Liver (tissue), 9 donors: Measurements from ENCODE around the gene RRAGB. TPM values are rescaled to one million over a fixed set of nuclear protein-coding genes. Genes with fewer than 3 reads are reported as not detected.

Experiments used
- DNase-seq: peaks from one replicate; pipeline ENCODE4 v3.0.0-alpha.2; 2017; ENCODE audit warnings: low spot score
- H3K27ac ChIP-seq, 2 donors: one replicate each; pipeline ENCODE4 v1.7.0; 2013; ENCODE audit warnings: inconsistent platforms in 2 of 2, low read length in 2 of 2, control low read depth in 1 of 2, low read depth in 1 of 2, mild to moderate bottlenecking in 1 of 2
- H3K27me3 ChIP-seq, 4 donors: one replicate each; pipeline versions ENCODE4 v1.6.1 to v1.7.0; 2013; ENCODE audit warnings: low read length in 3 of 4, inconsistent platforms in 1 of 4, mild to moderate bottlenecking in 1 of 4, moderate library complexity in 1 of 4; ENCODE audit not compliant: control insufficient read depth in 4 of 4, insufficient read depth in 4 of 4
- H3K36me3 ChIP-seq, 4 donors: one replicate each; pipeline versions ENCODE4 v1.6.1 to v1.7.0; 2013; ENCODE audit warnings: low read length in 3 of 4, mild to moderate bottlenecking in 3 of 4, low read depth in 1 of 4, moderate library complexity in 1 of 4; ENCODE audit not compliant: control insufficient read depth in 4 of 4, insufficient read depth in 3 of 4
- H3K4me1 ChIP-seq, 4 donors: one replicate each; pipeline versions ENCODE4 v1.6.1 to v1.7.0; 2013; ENCODE audit warnings: low read length in 3 of 4, mild to moderate bottlenecking in 3 of 4, moderate library complexity in 1 of 4; ENCODE audit not compliant: control insufficient read depth in 4 of 4, insufficient read depth in 4 of 4
- H3K4me3 ChIP-seq, 3 donors: one replicate each; pipeline versions ENCODE4 v1.6.1 to v1.7.0; 2013; ENCODE audit warnings: low read length in 3 of 3, control low read depth in 1 of 3, low read depth in 1 of 3, mild to moderate bottlenecking in 1 of 3
- H3K9ac ChIP-seq, 2 donors: one replicate each; pipeline ENCODE4 v1.7.0; 2013; ENCODE audit warnings: low read length in 2 of 2, mild to moderate bottlenecking in 2 of 2, moderate library complexity in 2 of 2, control low read depth in 1 of 2, low read depth in 1 of 2
- H3K9me3 ChIP-seq, 4 donors: one replicate each; pipeline versions ENCODE4 v1.6.1 to v1.7.0; 2013; ENCODE audit warnings: low read length in 3 of 4; ENCODE audit not compliant: control insufficient read depth in 4 of 4
- ATF3 ChIP-seq: IDR thresholded peaks from 2 replicates; pipeline ENCODE4 v1.6.1; 2016; ENCODE audit warnings: antibody characterized with exemption
- CTCF ChIP-seq: fragments of 150-350 bp; IDR thresholded peaks from 2 replicates; pipeline ENCODE4 v1.5.1; 2017; ENCODE audit warnings: improper control_type of control experiment, low read depth, low read length; ENCODE audit not compliant: missing input control
- EGR1 ChIP-seq, 2 donors: IDR thresholded peaks; 2 replicates each; pipeline ENCODE4 v1.6.1; 2016 to 2018; ENCODE audit warnings: antibody characterized with exemption in 2 of 2, low read depth in 2 of 2
- FOXA1 ChIP-seq: IDR thresholded peaks from 2 replicates; pipeline ENCODE4 v1.6.1; 2016; ENCODE audit warnings: antibody characterized with exemption
- FOXA2 ChIP-seq: IDR thresholded peaks from 2 replicates; pipeline ENCODE4 v1.6.1; 2016; ENCODE audit warnings: antibody characterized with exemption
- GABPA ChIP-seq, 2 donors: IDR thresholded peaks in 1 of 2; conservative IDR thresholded peaks in 1 of 2; 2 replicates each; pipeline ENCODE4 v1.6.1; 2016; ENCODE audit warnings: antibody characterized with exemption in 2 of 2, mild to moderate bottlenecking in 1 of 2, moderate library complexity in 1 of 2
- HNF4A ChIP-seq, 2 donors: conservative IDR thresholded peaks; 2 replicates each; pipeline ENCODE4 v1.6.1; 2016; ENCODE audit warnings: antibody characterized with exemption in 2 of 2, mild to moderate bottlenecking in 2 of 2
- HNF4G ChIP-seq: IDR thresholded peaks from 2 replicates; pipeline ENCODE4 v1.6.1; 2016; ENCODE audit warnings: antibody characterized with exemption
- JUND ChIP-seq, 2 donors: IDR thresholded peaks; 2 replicates each; pipeline ENCODE4 v1.6.1; 2016; ENCODE audit warnings: antibody characterized with exemption in 2 of 2
- MAX ChIP-seq: IDR thresholded peaks from 2 replicates; pipeline ENCODE4 v1.6.1; 2016; ENCODE audit warnings: antibody characterized with exemption
- NR2F2 ChIP-seq: IDR thresholded peaks from 2 replicates; pipeline ENCODE4 v1.6.1; 2016; ENCODE audit warnings: antibody characterized with exemption
- RAD21 ChIP-seq, 2 donors: IDR thresholded peaks; 2 replicates each; pipeline ENCODE4 v1.6.1; 2016; ENCODE audit warnings: antibody characterized with exemption in 2 of 2, mild to moderate bottlenecking in 2 of 2
- REST ChIP-seq: IDR thresholded peaks from 2 replicates; pipeline ENCODE4 v1.6.1; 2016; ENCODE audit warnings: antibody characterized with exemption, mild to moderate bottlenecking
- RXRA ChIP-seq, 2 donors: IDR thresholded peaks; 2 replicates each; pipeline ENCODE4 v1.6.1; 2017 to 2018; ENCODE audit warnings: antibody characterized with exemption in 2 of 2, mild to moderate bottlenecking in 1 of 2
- SP1 ChIP-seq: IDR thresholded peaks from 2 replicates; pipeline ENCODE4 v1.6.1; 2018; ENCODE audit warnings: antibody characterized with exemption, mild to moderate bottlenecking
- TAF1 ChIP-seq: conservative IDR thresholded peaks from 2 replicates; pipeline ENCODE4 v1.6.1; 2016; ENCODE audit warnings: antibody characterized with exemption, mild to moderate bottlenecking
- YY1 ChIP-seq: IDR thresholded peaks from 2 replicates; pipeline ENCODE4 v1.6.1; 2016; ENCODE audit warnings: antibody characterized with exemption, mild to moderate bottlenecking
- ZBTB33 ChIP-seq: IDR thresholded peaks from 2 replicates; pipeline ENCODE4 v1.6.1; 2016; ENCODE audit warnings: antibody characterized with exemption
- WGBS: extraction: QIAGEN DNeasy Blood & Tissue Kit; methylation state at CpG from one replicate; pipeline ENCODE4 v1.1.7; 2013; 5-methylcytosine and 5-hydroxymethylcytosine counted together
- polyA plus RNA-seq, 2 donors: library from polyadenylated mRNA; stranded (reverse) in 1 of 2; unstranded in 1 of 2; fragments of 200-250 nt in 1 of 2; fragments of >200 nt in 1 of 2; fragmentation: Nextera tagmentation in 1 of 2; extraction: Ambion mirVana in 1 of 2; gene quantifications; one replicate each; pipeline versions ENCODE4 v1.2.1 to v1.2.3, GENCODE V29; 2013 to 2015
- total RNA-seq, 2 donors: library from RNA; depleted of rRNA; stranded (reverse); fragments of >200 nt; gene quantifications; one replicate each; pipeline ENCODE4 v1.2.3, GENCODE V29; 2014
- donor health status: healthy.
- donor health status: healthy.
- donor health status: healthy.
- donor health status: healthy.
- donor health status: healthy.

RRAGB gene
- total and polyA plus RNA-seq, 4 donors: 2.8 to 10.3 (median 8.1) TPM

DNA sequence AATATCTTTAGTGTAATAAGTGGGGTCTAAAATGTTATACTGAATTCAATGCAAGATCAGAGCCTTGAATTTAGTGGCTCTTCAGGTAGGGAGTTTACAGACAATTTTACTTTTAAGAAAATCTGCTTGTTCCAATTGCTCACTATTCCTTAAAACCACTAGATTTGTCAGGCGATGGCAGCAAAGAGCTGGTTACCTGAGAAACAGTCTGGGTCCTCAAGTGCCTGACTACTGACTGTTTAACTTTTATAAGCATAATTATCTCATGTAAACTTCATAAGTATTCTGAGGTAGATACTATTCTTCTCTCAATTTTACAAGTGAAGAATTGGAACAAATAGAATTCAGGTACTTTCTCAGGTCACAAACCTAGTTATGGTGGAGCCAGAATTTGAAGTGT is 84.3 kb downstream of the RRAGB start:
- H3K27me3 ChIP-seq: no peaks in the 10 kb centered on the region
- H3K9ac ChIP-seq: no peak overlapping the region
- H3K36me3 ChIP-seq: no peaks in the 10 kb centered on the region
- no peak for TF ChIP-seq TAF1
- TF ChIP-seq FOXA1: no peak
- no peak for TF ChIP-seq GABPA (IDR thresholded peaks at IDR 0.05 in 1 of 2, conservative IDR thresholded peaks at IDR 0.05 in 1 of 2)
- no peak for TF ChIP-seq RAD21 (IDR thresholded peaks at IDR 0.05)
- TF ChIP-seq HNF4G: no peak
- no peak for TF ChIP-seq SP1
- no peak for TF ChIP-seq MAX
- no peak for TF ChIP-seq NR2F2
- no peak for TF ChIP-seq JUND (IDR thresholded peaks at IDR 0.05)
- TF ChIP-seq HNF4A (conservative IDR thresholded peaks at IDR 0.05): no peak
- TF ChIP-seq EGR1 (IDR thresholded peaks at IDR 0.05; ENCODE audit: low read depth in 2 of 2): no peak
- no peak for TF ChIP-seq CTCF
- TF ChIP-seq ZBTB33: no peak
- no peak for TF ChIP-seq ATF3
- TF ChIP-seq REST: no peak
- TF ChIP-seq RXRA (IDR thresholded peaks at IDR 0.05): no peak
- TF ChIP-seq FOXA2: no peak
- no peak for TF ChIP-seq YY1
- H3K4me1 ChIP-seq: no peaks in the 10 kb centered on the region
- 70% methylated on average over 1 of the region's 1 CpG for WGBS
- no peak overlapping the region for H3K4me3 ChIP-seq
- no peak overlapping the region for H3K27ac ChIP-seq
- H3K9me3 ChIP-seq: no peaks in the 10 kb centered on the region
- DNase-seq: no peak

Other genes with a start within 250 kb of the RRAGB start
- 1 to 10 TPM in 1 of 2 donors, under 1 TPM in 1; 0.33 to 6.7 TPM for gene USP51, start 227.9 kb upstream of the RRAGB start, total RNA-seq
- gene USP51, start 227.9 kb upstream of the RRAGB start, polyA plus RNA-seq: under 1 TPM; 0.19 to 0.29 TPM
- gene FOXR2, start 94.3 kb upstream of the RRAGB start, total RNA-seq: not detected
- gene FOXR2, start 94.3 kb upstream of the RRAGB start, polyA plus RNA-seq: not detected